ENCODE data around the gene HM13. TPM values are rescaled to one million over a fixed set of nuclear protein-coding genes. Genes with fewer than 3 reads are reported as not detected.

Gene HM13
- total and polyA plus RNA-seq, 11 donors: 22.3 to 119 (median 41.0) TPM

GRCh38 chr20:31615416-31615815 lies 101.2 kb downstream of the HM13 start:
- Histone ChIP-seq H3K27me3 (no peaks in the 10 kb centered on the region), H3K36me3 (no peaks in the 10 kb centered on the region), H3K4me3 (no peak overlapping the region), H3K4me1 (peaks cover 0 to 32% (median 8%) of the 10 kb centered on the region in 12 donors), H3K27ac (no peak overlapping the region), H3K9me3 (no peaks in the 10 kb centered on the region)
- TF ChIP-seq, protein P1, sequence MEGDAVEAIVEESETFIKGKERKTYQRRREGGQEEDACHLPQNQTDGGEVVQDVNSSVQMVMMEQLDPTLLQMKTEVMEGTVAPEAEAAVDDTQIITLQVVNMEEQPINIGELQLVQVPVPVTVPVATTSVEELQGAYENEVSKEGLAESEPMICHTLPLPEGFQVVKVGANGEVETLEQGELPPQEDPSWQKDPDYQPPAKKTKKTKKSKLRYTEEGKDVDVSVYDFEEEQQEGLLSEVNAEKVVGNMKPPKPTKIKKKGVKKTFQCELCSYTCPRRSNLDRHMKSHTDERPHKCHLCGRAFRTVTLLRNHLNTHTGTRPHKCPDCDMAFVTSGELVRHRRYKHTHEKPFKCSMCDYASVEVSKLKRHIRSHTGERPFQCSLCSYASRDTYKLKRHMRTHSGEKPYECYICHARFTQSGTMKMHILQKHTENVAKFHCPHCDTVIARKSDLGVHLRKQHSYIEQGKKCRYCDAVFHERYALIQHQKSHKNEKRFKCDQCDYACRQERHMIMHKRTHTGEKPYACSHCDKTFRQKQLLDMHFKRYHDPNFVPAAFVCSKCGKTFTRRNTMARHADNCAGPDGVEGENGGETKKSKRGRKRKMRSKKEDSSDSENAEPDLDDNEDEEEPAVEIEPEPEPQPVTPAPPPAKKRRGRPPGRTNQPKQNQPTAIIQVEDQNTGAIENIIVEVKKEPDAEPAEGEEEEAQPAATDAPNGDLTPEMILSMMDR (IDR thresholded peaks at IDR 0.05): no peak
- TF ChIP-seq POLR2A (IDR thresholded peaks at IDR 0.05): no peak
- 94 to 96% (median 94%) methylated on average over 8 of the region's 8 CpGs for WGBS, 4 donors
- ATAC-seq (no peak), DNase-seq (peak in 1 of 5 donors; percentile 4)
- intact Hi-C loops (cut with DNase I): no loop called here

- ATAC-seq: no peak
- no peak overlapping the region for H3K4me3 ChIP-seq
- TF ChIP-seq, protein P1 (IDR thresholded peaks at IDR 0.05): no peak
- no peak for TF ChIP-seq POLR2A (IDR thresholded peaks at IDR 0.05)
- H3K36me3 ChIP-seq: no peaks in the 10 kb centered on the region
- peak in 1 of 5 donors; percentile 6 for DNase-seq
- intact Hi-C loops (cut with DNase I): no loop called here
- no peaks in the 10 kb centered on the region for H3K9me3 ChIP-seq
- WGBS, 4 donors: 80 to 86% (median 84%) methylated on average over 6 of the region's 6 CpGs
- peak overlapping the region in 1 of 12 donors; percentile 49 for H3K27ac ChIP-seq
- H3K27me3 ChIP-seq: no peaks in the 10 kb centered on the region
- H3K4me1 ChIP-seq: peaks cover 0 to 13% (median 6%) of the 10 kb centered on the region in 12 donors
Measured at GRCh38 chr20:31617432-31618104, 103.3 kb downstream of the HM13 start.

Small RNA genes within 50 kb of the gene (microRNA-seq; reads per million reads assigned to microRNA genes)
- gene MIR3193: 0 to 0.13 (median 0) reads per million in 4 donors

Other genes starting within 250 kb of the HM13 start
- gene DEFB116, start 205.9 kb upstream of the HM13 start, total RNA-seq: not detected
- gene DEFB116, start 205.9 kb upstream of the HM13 start, polyA plus RNA-seq: not detected
- gene DEFB118, start 145.8 kb upstream of the HM13 start, total RNA-seq: not detected
- not detected for gene DEFB118, start 145.8 kb upstream of the HM13 start, polyA plus RNA-seq
- gene DEFB119, start 123.9 kb upstream of the HM13 start, total RNA-seq: not detected
- gene DEFB119, start 123.9 kb upstream of the HM13 start, polyA plus RNA-seq: not detected
- not detected for gene DEFB121, start 108.2 kb upstream of the HM13 start, total RNA-seq
- gene DEFB121, start 108.2 kb upstream of the HM13 start, polyA plus RNA-seq: not detected
- not detected for gene DEFB123, start 73.8 kb upstream of the HM13 start, total RNA-seq
- gene DEFB123, start 73.8 kb upstream of the HM13 start, polyA plus RNA-seq: not detected
- gene DEFB124, start 39.3 kb upstream of the HM13 start, total RNA-seq: not detected
- gene DEFB124, start 39.3 kb upstream of the HM13 start, polyA plus RNA-seq: under 1 TPM in 1 of 2 donors, not detected in 1; 0.76 TPM
- 1 to 10 TPM in 8 of 9 donors, under 1 TPM in 1; 0.44 to 5.3 (median 1.5) TPM for gene REM1, start 39.2 kb upstream of the HM13 start, total RNA-seq
- gene REM1, start 39.2 kb upstream of the HM13 start, polyA plus RNA-seq: 1 to 10 TPM; 2.6 to 3.2 TPM
- 100 to 1,000 TPM in 6 of 9 donors, 10 to 100 TPM in 3; 72.4 to 619 (median 112) TPM for gene ID1, start 90.8 kb downstream of the HM13 start, total RNA-seq
- gene ID1, start 90.8 kb downstream of the HM13 start, polyA plus RNA-seq: 100 to 1,000 TPM; 140 to 327 TPM
- gene COX4I2, start 123.5 kb downstream of the HM13 start, total RNA-seq: 10 to 100 TPM in 5 of 9 donors, 1 to 10 TPM in 4; 5.7 to 29.4 (median 10.6) TPM
- gene COX4I2, start 123.5 kb downstream of the HM13 start, polyA plus RNA-seq: 10 to 100 TPM; 13.6 to 42.8 TPM
- 100 to 1,000 TPM in 1 of 9 donors, 10 to 100 TPM in 8; 32.2 to 176 (median 62.6) TPM for gene BCL2L1, start 208.4 kb downstream of the HM13 start, total RNA-seq
- 100 to 1,000 TPM in 1 of 2 donors, 10 to 100 TPM in 1; 43.1 to 217 TPM for gene BCL2L1, start 208.4 kb downstream of the HM13 start, polyA plus RNA-seq
- gene TPX2, start 224.8 kb downstream of the HM13 start, total RNA-seq: 10 to 100 TPM in 1 of 9 donors, 1 to 10 TPM in 3, under 1 TPM in 5; 0.38 to 15.2 (median 0.77) TPM
- under 1 TPM; 0.04 to 0.97 TPM for gene TPX2, start 224.8 kb downstream of the HM13 start, polyA plus RNA-seq